Gastroesophageal sphincter (tissue), 3 donors: Measurements from ENCODE around the gene ITGB5.

Experiments used
- EP300 ChIP-seq: sonication (generic); formaldehyde crosslinking; IDR thresholded peaks from one replicate; pipeline ENCODE4 v1.6.1; 2017; ENCODE audit warnings: antibody characterized with exemption, mild to moderate bottlenecking
- POLR2A ChIP-seq, 2 donors: fragments of 450-650 bp; IDR thresholded peaks; one replicate each; pipeline ENCODE4 v1.6.1; 2017; ENCODE audit warnings: antibody characterized with exemption in 2 of 2, mild to moderate bottlenecking in 2 of 2, moderate library complexity in 1 of 2
- POLR2AphosphoS5 ChIP-seq: sonication (generic); formaldehyde crosslinking; IDR thresholded peaks from one replicate; pipeline ENCODE4 v1.6.1; 2017; ENCODE audit warnings: antibody characterized with exemption
- TF ChIP-seq, protein P1 (sequence below), 4 experiments: fragments of 200-600 bp in 2 of 4; fragments of 450-650 bp in 2 of 4; sonication (generic) in 1 of 4; IDR thresholded peaks; one replicate each; pipeline ENCODE4 v1.5.1; 2017 to 2019; ENCODE audit warnings: antibody characterized with exemption in 4 of 4, mild to moderate bottlenecking in 2 of 4, moderate library complexity in 2 of 4

DNA sequence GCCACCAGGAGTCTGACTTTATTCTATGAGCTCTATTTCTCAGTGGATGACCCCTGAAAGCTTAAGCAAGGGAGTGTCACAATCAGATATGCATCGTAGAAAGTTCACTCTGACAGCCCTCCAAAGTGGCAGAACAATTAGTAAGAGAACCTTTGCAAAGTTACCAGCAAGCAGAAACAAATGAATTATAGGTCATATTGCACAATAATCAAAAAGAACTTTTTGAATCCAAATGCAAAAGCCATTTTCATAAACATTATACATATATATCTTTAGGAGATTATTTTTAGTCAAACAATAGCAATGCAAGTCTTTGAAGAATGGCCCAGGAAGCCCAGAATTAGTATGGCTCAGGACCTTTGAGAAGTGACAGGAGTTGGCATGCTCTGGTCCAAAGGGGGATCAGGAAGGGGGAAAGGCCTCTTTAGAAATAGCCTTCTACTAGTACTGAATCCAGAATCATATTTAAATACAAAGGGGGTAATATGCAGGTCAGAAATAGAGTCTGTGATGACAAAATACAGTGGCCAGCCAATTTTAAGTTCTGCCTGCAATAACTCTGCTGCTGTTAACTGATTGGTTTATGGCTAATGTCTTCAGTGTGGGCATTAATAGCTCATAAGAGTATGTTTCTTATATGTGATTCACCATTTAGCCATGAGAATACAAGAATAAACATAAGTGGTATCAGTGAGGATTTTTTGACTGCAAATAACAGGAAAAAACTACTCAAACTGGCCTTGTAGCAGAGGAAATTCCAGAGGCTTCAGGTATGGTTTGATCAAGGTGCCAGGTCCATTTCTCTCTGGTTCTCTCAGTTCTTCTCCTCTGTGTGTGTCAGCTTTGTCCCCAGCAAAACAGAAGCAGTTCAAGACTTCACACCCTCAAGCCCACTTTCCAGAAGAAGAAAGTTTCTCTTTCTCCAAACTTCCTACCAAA lies 17.0 kb upstream of the ITGB5 start:
- TF ChIP-seq, protein P1, sequence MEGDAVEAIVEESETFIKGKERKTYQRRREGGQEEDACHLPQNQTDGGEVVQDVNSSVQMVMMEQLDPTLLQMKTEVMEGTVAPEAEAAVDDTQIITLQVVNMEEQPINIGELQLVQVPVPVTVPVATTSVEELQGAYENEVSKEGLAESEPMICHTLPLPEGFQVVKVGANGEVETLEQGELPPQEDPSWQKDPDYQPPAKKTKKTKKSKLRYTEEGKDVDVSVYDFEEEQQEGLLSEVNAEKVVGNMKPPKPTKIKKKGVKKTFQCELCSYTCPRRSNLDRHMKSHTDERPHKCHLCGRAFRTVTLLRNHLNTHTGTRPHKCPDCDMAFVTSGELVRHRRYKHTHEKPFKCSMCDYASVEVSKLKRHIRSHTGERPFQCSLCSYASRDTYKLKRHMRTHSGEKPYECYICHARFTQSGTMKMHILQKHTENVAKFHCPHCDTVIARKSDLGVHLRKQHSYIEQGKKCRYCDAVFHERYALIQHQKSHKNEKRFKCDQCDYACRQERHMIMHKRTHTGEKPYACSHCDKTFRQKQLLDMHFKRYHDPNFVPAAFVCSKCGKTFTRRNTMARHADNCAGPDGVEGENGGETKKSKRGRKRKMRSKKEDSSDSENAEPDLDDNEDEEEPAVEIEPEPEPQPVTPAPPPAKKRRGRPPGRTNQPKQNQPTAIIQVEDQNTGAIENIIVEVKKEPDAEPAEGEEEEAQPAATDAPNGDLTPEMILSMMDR (IDR thresholded peaks at IDR 0.05), result no peak
- TF ChIP-seq EP300 (no peak), POLR2AphosphoS5 (no peak), POLR2A (IDR thresholded peaks at IDR 0.05) (no peak)
